HepG2 (cell line): ENCODE measurements around the gene MRPS2. TPM values are rescaled to one million over a fixed set of nuclear protein-coding genes. Genes with fewer than 3 reads are reported as not detected.
A peak's percentile ranks its signal among the peaks of the same experiment; 100 is the strongest.

ENCODE experiments used
- AKAP8 ChIP-seq: sonication (generic); formaldehyde crosslinking; IDR thresholded peaks from 2 replicates; pipeline ENCODE4 v1.5.1; 2020; ENCODE audit warnings: mild to moderate bottlenecking, missing genetic modification reagents
- ARNT2 ChIP-seq: sonication (generic); formaldehyde crosslinking; IDR thresholded peaks from 2 replicates; pipeline ENCODE4 v1.8.0; 2022; ENCODE audit warnings: mild to moderate bottlenecking, low read depth, missing genetic modification reagents, moderate library complexity
- CAMTA2 ChIP-seq: sonication (generic); formaldehyde crosslinking; IDR thresholded peaks from 2 replicates; pipeline ENCODE4 v1.4.0; 2020; ENCODE audit warnings: mild to moderate bottlenecking, missing genetic modification reagents, borderline replicate concordance
- CEBPB ChIP-seq: IDR thresholded peaks from 2 replicates; pipeline ENCODE4 v1.6.1; 2011; ENCODE audit warnings: low read depth, low read length, improper control_type of control experiment, borderline replicate concordance
- CEBPG ChIP-seq: IDR thresholded peaks from 2 replicates; pipeline ENCODE4 v1.6.1; 2016
- FOXK1 ChIP-seq: sonication (generic); formaldehyde crosslinking; IDR thresholded peaks from 2 replicates; pipeline ENCODE4 v1.4.0; 2020; ENCODE audit warnings: low read depth, missing genetic modification reagents, borderline replicate concordance
- ISX ChIP-seq: sonication (generic); formaldehyde crosslinking; conservative IDR thresholded peaks from 2 replicates; pipeline ENCODE4 v1.5.0; 2020; ENCODE audit warnings: missing genetic modification reagents
- KDM5A ChIP-seq: fragments of 200-600 bp; sonication (generic); IDR thresholded peaks from 2 replicates; pipeline ENCODE4 v1.7.0; 2018; ENCODE audit warnings: antibody characterized with exemption, mild to moderate bottlenecking, low read length, borderline replicate concordance
- MEIS1 ChIP-seq: sonication (generic); formaldehyde crosslinking; IDR thresholded peaks from 2 replicates; pipeline ENCODE4 v1.9.0; 2021; ENCODE audit warnings: mild to moderate bottlenecking, missing genetic modification reagents, moderate library complexity, borderline replicate concordance
- PITX1 ChIP-seq: sonication (generic); formaldehyde crosslinking; IDR thresholded peaks from 2 replicates; pipeline ENCODE4 v1.5.1; 2020; ENCODE audit warnings: mild to moderate bottlenecking, missing genetic modification reagents
- TEAD3 ChIP-seq: optimal IDR thresholded peaks from 2 replicates; pipeline ENCODE3; 2016; ENCODE audit warnings: borderline replicate concordance
- ZBTB1 ChIP-seq: sonication (generic); formaldehyde crosslinking; IDR thresholded peaks from 2 replicates; pipeline ENCODE4 v1.4.0; 2020; ENCODE audit warnings: missing genetic modification reagents, borderline replicate concordance
- ZFP37 ChIP-seq: sonication (generic); formaldehyde crosslinking; IDR thresholded peaks from 2 replicates; pipeline ENCODE4 v1.4.0; 2020; ENCODE audit warnings: missing genetic modification reagents, borderline replicate concordance
- ZKSCAN1 ChIP-seq: fragments of 150-350 bp; IDR thresholded peaks from 2 replicates; pipeline ENCODE4 v1.6.1; 2014; ENCODE audit warnings: low read length
- ZNF224 ChIP-seq: sonication (generic); formaldehyde crosslinking; IDR thresholded peaks from 2 replicates; pipeline ENCODE4 v1.5.0; 2020; ENCODE audit warnings: mild to moderate bottlenecking, missing genetic modification reagents
- ZNF703 ChIP-seq: sonication (generic); formaldehyde crosslinking; IDR thresholded peaks from 2 replicates; pipeline ENCODE4 v1.5.1; 2020; ENCODE audit warnings: missing genetic modification reagents, mild to moderate bottlenecking, moderate library complexity, borderline replicate concordance
- ZNF773 ChIP-seq: sonication (generic); formaldehyde crosslinking; IDR thresholded peaks from 2 replicates; pipeline ENCODE4 v1.4.0; 2020; ENCODE audit warnings: missing genetic modification reagents, borderline replicate concordance
- polyA plus RNA-seq, 8 experiments: library from polyadenylated mRNA; depleted of rRNA in 3 of 8; stranded (reverse) in 7 of 8; unstranded in 1 of 8; fragments of >200 nt; fragmentation: Illumina TruSeq in 4 of 8; extraction: Trizol in 4 of 8; gene quantifications; 2 replicates each; pipeline versions ENCODE4 v1.2.1 to v1.2.3, GENCODE V29; 2011 to 2016; ENCODE audit warnings: low read depth in 4 of 8, missing spikeins in 1 of 8, mixed read lengths in 1 of 8; ENCODE audit not compliant: insufficient read depth in 1 of 8
- total RNA-seq, 5 experiments: library from RNA; depleted of rRNA; stranded (reverse); fragments of >200 nt; fragmentation: Illumina TruSeq; extraction: Trizol; gene quantifications; 2 replicates each; pipeline ENCODE4 v1.2.3, GENCODE V29; 2016; ENCODE audit warnings: low read depth in 1 of 5
- TF ChIP-seq, protein P1 (sequence below): sonication (generic); formaldehyde crosslinking; IDR thresholded peaks from 2 replicates; pipeline ENCODE4 v1.4.0; 2020; ENCODE audit warnings: missing genetic modification reagents
- TF ChIP-seq, protein P2 (sequence below): sonication (generic); formaldehyde crosslinking; conservative IDR thresholded peaks from 2 replicates; pipeline ENCODE4 v1.4.0; 2020; ENCODE audit warnings: missing genetic modification reagents
- TF ChIP-seq, protein P3 (sequence below): sonication (generic); formaldehyde crosslinking; IDR thresholded peaks from 2 replicates; pipeline ENCODE4 v1.4.0; 2020; ENCODE audit warnings: mild to moderate bottlenecking, missing genetic modification reagents
- TF ChIP-seq, protein P4 (sequence below): sonication (generic); formaldehyde crosslinking; IDR thresholded peaks from 2 replicates; pipeline ENCODE4 v1.9.0; 2021; ENCODE audit warnings: missing genetic modification reagents, borderline replicate concordance
- TF ChIP-seq, protein P5 (sequence below): IDR thresholded peaks from 2 replicates; pipeline ENCODE4 v1.6.1; 2012; ENCODE audit warnings: inconsistent platforms
- TF ChIP-seq, protein P6 (sequence below): IDR thresholded peaks from 2 replicates; pipeline ENCODE4 v1.6.1; 2016; ENCODE audit warnings: mild to moderate bottlenecking, missing biosample characterization, missing genetic modification reagents

MRPS2 gene
- total and polyA plus RNA-seq, 2 of the 13 experiments (the other 11 are each of a cell fraction or from before 2014, with no cell fraction given): 44.4 to 86.7 TPM

DNA sequence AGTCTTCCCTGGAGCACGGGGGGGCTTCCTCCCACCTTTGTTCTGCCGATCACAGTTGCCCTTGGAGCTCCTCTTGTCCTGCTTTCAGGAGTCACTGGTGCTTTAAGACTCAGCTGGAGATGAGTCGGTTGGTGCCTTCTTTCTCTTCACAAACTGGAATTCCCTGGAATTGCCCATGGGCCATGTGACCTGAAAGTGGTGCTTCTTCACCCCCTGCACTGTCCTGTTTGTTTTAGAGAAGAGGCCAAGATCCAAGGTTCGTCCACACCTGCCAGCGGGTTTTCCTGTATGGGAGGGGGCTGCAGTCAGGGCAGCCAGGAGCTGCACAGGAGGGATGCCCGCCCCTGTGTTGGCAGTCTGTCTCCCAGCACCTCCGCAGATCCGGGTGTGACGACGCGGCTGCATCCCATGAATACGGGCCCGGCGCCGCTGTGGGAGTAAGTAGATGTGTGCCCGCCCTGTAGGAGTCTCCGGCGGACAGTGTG lies 9.5 kb upstream of the MRPS2 start (continued):
- TF ChIP-seq, protein P1, sequence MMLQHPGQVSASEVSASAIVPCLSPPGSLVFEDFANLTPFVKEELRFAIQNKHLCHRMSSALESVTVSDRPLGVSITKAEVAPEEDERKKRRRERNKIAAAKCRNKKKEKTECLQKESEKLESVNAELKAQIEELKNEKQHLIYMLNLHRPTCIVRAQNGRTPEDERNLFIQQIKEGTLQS (CRISPR knock-in tag): no peak
- no peak for TF ChIP-seq ZNF773 (CRISPR knock-in tag)
- TF ChIP-seq, protein P2, sequence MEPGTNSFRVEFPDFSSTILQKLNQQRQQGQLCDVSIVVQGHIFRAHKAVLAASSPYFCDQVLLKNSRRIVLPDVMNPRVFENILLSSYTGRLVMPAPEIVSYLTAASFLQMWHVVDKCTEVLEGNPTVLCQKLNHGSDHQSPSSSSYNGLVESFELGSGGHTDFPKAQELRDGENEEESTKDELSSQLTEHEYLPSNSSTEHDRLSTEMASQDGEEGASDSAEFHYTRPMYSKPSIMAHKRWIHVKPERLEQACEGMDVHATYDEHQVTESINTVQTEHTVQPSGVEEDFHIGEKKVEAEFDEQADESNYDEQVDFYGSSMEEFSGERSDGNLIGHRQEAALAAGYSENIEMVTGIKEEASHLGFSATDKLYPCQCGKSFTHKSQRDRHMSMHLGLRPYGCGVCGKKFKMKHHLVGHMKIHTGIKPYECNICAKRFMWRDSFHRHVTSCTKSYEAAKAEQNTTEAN (CRISPR knock-in tag): 0 out of 2 replicates have a peak, but pooled peaks have one; percentile 58
- no peak for TF ChIP-seq FOXK1
- TF ChIP-seq CEBPB: no peak
- TF ChIP-seq, protein P3, sequence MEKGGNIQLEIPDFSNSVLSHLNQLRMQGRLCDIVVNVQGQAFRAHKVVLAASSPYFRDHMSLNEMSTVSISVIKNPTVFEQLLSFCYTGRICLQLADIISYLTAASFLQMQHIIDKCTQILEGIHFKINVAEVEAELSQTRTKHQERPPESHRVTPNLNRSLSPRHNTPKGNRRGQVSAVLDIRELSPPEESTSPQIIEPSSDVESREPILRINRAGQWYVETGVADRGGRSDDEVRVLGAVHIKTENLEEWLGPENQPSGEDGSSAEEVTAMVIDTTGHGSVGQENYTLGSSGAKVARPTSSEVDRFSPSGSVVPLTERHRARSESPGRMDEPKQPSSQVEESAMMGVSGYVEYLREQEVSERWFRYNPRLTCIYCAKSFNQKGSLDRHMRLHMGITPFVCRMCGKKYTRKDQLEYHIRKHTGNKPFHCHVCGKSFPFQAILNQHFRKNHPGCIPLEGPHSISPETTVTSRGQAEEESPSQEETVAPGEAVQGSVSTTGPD (CRISPR knock-in tag): no peak
- TF ChIP-seq MEIS1 (CRISPR knock-in tag): peak; percentile 62; the same call in 1 of the 2 replicates
- TF ChIP-seq CAMTA2 (CRISPR knock-in tag): no peak
- no peak for TF ChIP-seq ISX (CRISPR knock-in tag)
- TF ChIP-seq KDM5A: no peak
- TF ChIP-seq, protein P4, sequence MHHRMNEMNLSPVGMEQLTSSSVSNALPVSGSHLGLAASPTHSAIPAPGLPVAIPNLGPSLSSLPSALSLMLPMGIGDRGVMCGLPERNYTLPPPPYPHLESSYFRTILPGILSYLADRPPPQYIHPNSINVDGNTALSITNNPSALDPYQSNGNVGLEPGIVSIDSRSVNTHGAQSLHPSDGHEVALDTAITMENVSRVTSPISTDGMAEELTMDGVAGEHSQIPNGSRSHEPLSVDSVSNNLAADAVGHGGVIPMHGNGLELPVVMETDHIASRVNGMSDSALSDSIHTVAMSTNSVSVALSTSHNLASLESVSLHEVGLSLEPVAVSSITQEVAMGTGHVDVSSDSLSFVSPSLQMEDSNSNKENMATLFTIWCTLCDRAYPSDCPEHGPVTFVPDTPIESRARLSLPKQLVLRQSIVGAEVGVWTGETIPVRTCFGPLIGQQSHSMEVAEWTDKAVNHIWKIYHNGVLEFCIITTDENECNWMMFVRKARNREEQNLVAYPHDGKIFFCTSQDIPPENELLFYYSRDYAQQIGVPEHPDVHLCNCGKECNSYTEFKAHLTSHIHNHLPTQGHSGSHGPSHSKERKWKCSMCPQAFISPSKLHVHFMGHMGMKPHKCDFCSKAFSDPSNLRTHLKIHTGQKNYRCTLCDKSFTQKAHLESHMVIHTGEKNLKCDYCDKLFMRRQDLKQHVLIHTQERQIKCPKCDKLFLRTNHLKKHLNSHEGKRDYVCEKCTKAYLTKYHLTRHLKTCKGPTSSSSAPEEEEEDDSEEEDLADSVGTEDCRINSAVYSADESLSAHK (CRISPR knock-in tag): no peak
- no peak for TF ChIP-seq ZNF703 (CRISPR knock-in tag)
- TF ChIP-seq PITX1 (CRISPR knock-in tag): no peak
- no peak for TF ChIP-seq ZKSCAN1
- TF ChIP-seq, protein P5, sequence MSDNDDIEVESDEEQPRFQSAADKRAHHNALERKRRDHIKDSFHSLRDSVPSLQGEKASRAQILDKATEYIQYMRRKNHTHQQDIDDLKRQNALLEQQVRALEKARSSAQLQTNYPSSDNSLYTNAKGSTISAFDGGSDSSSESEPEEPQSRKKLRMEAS: peak; percentile 73; the same call in 1 of the 2 replicates
- no peak for TF ChIP-seq ZFP37
- no peak for TF ChIP-seq CEBPG (CRISPR knock-in tag)
- no peak for TF ChIP-seq ZNF224 (CRISPR knock-in tag)
- no peak for TF ChIP-seq ZBTB1 (CRISPR knock-in tag)
- TF ChIP-seq TEAD3 (CRISPR knock-in tag): peak; percentile 81
- no peak for TF ChIP-seq ARNT2
- TF ChIP-seq AKAP8: no peak
- TF ChIP-seq, protein P6, sequence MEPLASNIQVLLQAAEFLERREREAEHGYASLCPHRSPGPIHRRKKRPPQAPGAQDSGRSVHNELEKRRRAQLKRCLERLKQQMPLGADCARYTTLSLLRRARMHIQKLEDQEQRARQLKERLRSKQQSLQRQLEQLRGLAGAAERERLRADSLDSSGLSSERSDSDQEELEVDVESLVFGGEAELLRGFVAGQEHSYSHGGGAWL (CRISPR knock-in tag): no peak
